Fibroblast of villous mesenchyme (primary cell): Measurements from ENCODE around the gene NPIPA3. TPM values are rescaled to one million over a fixed set of nuclear protein-coding genes. Genes with fewer than 3 reads are reported as not detected.
"Not testable (repeated sequence)": the region's sequence is repeated elsewhere in the genome, so short reads cannot be mapped to it uniquely, and the experiment has no call there.

Experiments
- DNase-seq: peaks from one replicate; pipeline ENCODE4 v3.0.0-alpha.2; 2010; ENCODE audit warnings: low read depth
- H3K4me3 ChIP-seq: 2 replicates; pipeline ENCODE4 v1.5.1; 2011; ENCODE audit warnings: low read depth, mild to moderate bottlenecking, low read length
- total RNA-seq: library from RNA; depleted of rRNA; stranded (reverse); fragments of >200 nt; gene quantifications from 2 replicates; pipeline ENCODE4 v1.2.3, GENCODE V29; 2012
- TF ChIP-seq, protein P1 (sequence below): IDR thresholded peaks from 2 replicates; pipeline ENCODE4 v1.5.1; 2012; ENCODE audit warnings: low read depth, mild to moderate bottlenecking, low read length; ENCODE audit not compliant: insufficient read depth

Gene NPIPA3
- total RNA-seq, 1 donor = 0.43 TPM

DNA sequence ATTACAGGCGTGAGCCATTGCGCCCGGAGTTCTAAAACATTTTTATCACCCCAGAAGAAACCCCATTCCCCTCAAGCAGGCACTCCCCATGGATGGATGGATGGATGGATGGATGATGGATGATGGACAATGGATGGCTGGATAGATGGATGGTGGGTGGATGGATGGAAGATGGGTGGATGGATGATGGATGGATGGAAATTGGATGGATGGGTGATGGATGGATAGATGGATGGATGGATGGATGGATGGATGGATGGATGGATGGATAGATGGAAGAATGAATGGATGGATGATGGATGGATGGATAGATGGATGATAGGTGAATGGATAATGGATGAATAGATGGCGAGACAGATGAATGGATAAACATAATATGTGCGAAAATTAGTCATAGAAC, 25.6 kb upstream of the NPIPA3 start:
- no peak overlapping the region for H3K4me3 ChIP-seq
- DNase-seq = no peak
- TF ChIP-seq, protein P1, sequence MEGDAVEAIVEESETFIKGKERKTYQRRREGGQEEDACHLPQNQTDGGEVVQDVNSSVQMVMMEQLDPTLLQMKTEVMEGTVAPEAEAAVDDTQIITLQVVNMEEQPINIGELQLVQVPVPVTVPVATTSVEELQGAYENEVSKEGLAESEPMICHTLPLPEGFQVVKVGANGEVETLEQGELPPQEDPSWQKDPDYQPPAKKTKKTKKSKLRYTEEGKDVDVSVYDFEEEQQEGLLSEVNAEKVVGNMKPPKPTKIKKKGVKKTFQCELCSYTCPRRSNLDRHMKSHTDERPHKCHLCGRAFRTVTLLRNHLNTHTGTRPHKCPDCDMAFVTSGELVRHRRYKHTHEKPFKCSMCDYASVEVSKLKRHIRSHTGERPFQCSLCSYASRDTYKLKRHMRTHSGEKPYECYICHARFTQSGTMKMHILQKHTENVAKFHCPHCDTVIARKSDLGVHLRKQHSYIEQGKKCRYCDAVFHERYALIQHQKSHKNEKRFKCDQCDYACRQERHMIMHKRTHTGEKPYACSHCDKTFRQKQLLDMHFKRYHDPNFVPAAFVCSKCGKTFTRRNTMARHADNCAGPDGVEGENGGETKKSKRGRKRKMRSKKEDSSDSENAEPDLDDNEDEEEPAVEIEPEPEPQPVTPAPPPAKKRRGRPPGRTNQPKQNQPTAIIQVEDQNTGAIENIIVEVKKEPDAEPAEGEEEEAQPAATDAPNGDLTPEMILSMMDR = no peak

GRCh38 chr16:14678748-14679497, 24.3 kb upstream of the NPIPA3 start:
- TF ChIP-seq, protein P1 = no peak
- no peak for DNase-seq
- H3K4me3 ChIP-seq = no peak overlapping the region

GRCh38 chr16:14680396-14680795, 22.8 kb upstream of the NPIPA3 start:
- not testable (repeated sequence) for H3K4me3 ChIP-seq, DNase-seq

DNA sequence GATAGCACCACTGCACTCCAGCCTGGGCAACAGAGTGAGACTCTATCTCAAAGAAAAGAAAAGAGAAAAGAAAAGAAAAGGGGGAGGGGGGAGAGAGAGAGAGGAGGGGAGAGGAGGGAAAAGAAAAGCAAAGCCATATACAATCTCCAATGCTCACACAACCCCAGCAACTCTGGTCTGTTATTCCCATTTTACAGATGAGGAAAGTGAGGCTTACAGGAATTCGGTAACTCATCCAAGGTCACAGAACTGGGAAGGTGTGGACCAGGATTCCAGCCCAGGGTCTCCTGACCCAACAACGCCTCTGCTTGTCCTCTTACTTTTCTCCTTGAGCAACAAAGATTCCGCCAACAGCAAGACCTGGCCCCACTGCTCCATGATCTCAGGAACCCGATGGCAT, 22.1 kb upstream of the NPIPA3 start:
- TF ChIP-seq, protein P1 = no peak
- DNase-seq = no peak
- no peak overlapping the region for H3K4me3 ChIP-seq

GRCh38 chr16:14682121-14682520, 21.1 kb upstream of the NPIPA3 start:
- DNase-seq = no peak
- TF ChIP-seq, protein P1 = no peak
- no peak overlapping the region for H3K4me3 ChIP-seq

DNA sequence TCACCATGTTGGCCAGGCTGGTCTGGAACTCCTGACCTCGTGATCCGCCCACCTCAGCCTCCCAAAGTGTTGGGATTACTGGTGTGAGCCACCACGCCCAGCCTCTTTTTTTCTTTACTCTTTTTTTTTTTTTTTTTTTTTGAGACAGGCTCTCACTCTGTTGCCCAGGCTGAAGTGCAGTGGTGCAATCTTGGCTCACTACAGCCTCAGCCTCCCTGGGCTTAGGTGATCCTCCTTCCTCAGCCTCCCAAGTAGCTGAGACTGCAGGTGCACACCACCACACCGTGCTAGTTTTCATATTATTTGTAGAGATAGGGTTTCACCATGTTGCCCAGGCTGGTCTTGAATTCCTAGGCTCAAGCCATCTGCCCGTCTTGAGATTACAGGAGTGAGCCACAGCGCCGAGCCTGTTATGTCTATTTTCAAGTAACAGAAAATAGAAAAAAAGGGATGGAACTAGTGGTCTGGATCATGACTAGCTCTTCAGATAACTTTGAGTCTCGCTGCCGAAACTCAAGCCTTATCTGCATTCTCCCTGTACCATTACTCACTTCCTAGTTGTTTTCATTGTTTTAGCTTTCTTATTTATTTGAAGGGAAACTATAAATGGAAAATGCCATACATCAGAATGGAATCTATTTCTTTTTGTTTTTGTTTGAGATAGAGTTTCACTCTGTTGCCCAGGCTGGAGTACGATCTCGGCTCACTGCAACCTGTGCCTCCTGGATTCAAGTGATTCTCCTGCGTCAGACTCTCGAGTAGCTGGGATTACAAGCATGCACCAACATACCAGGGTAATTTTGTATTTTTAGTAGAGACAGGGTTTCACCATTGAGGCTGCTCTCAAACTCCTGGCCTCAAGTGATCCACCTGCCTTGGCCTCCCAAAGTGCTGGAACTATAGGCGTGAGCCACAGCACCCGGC, 17.1 kb upstream of the NPIPA3 start:
- DNase-seq, H3K4me3 ChIP-seq: not testable (repeated sequence)

DNA sequence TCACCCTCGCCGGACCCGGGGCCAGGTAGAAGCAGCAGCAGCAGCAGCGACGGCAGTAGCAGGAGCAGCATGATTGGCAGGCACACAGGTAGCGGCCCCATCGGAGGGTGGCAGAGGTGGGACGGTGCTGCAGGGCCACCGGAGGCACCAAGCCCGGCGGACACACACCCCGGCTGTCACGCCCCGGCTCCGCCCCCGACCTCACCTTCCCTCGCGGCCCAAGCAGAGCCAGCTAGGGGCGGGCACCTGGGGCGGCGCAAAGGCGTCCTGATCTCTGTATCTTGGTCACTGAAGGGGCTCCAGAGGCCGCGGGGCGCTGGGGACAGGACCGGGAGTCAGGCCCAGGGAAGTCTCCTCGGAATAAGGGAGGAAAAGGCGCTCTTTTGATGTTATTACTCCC, 9.1 kb upstream of the NPIPA3 start, which contains the start of gene PLA2G10:
Gene PLA2G10 (minus strand): TSS at position 180 of the 400 bp plus-strand sequence. CDS start 79 bp downstream, at position 101.
- not testable (repeated sequence) for DNase-seq, H3K4me3 ChIP-seq

DNA sequence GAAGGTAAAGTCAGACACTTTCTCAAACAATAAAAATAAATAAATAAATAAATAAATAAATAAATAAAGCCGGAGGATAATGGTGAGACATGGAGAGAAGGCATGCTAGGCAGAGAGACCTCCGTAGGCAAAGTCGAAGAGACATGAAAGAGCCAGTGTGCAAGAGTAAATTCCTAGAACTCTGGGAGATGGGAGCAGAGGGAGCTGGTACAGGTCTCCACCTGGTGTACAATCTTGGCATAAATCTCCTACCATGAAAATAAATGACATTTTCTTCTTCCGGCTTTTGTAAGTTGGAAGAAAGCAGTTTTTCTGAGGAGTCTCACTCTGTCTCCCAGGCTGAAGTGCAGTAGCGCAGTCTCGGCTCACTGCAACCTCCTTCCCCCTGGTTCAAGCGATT, 1.4 kb upstream of the NPIPA3 start:
- not testable (repeated sequence) for DNase-seq, H3K4me3 ChIP-seq

- not testable (repeated sequence) for H3K4me3 ChIP-seq, DNase-seq
Observed at GRCh38 chr16:14702672-14703071, 539 bp upstream of the NPIPA3 start.

GRCh38 chr16:14733233-14733632, 30.0 kb downstream of the NPIPA3 start:
- H3K4me3 ChIP-seq, DNase-seq: not testable (repeated sequence)

- H3K4me3 ChIP-seq, DNase-seq: not testable (repeated sequence)
Observed at GRCh38 chr16:14740832-14741385, 37.7 kb downstream of the NPIPA3 start.

- not testable (repeated sequence) for H3K4me3 ChIP-seq, DNase-seq
Observed at GRCh38 chr16:14741794-14742193, 38.6 kb downstream of the NPIPA3 start.
